ENCODE measurements around the gene TTLL12.

- TF ChIP-seq CTCF (IDR thresholded peaks at IDR 0.05) = no peak
- TF ChIP-seq POLR2A (IDR thresholded peaks at IDR 0.05) = no peak
Observed at GRCh38 chr22:43162412-43163150, 24.4 kb downstream of the TTLL12 start.
